ENCODE measurements around the gene NEDD4L.

The NEDD4L gene

DNA sequence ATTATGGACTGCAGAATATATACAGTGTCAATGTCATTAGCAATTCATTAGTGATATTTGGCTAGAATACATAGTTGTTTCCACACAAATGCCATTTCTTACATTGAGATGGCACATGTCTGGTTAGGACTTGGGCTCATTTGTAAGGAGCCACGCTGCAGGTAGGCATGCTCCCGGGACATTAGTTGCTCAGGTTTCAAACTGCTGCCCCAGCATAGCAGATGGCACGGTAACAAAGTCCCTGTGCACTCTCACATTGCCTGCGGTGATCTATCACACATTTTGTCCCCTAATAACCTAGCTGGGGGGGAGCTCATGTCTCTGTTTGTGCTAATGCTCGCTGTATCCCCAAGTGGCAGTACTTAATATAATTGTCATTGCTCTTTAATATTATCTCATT is 185.1 kb downstream of the NEDD4L start:
- Histone ChIP-seq H3K4me1 (peaks cover 9% of the 10 kb centered on the region; the same call in 1 of the 2 replicates), H3K4me3 (ENCODE audit: low read depth, low read length) (no peak overlapping the region), H3K36me3 (no peaks in the 10 kb centered on the region), H3K27me3 (no peaks in the 10 kb centered on the region), H3K9me3 (no peaks in the 10 kb centered on the region)
- DNase-seq = no peak
- TF ChIP-seq, protein P1, sequence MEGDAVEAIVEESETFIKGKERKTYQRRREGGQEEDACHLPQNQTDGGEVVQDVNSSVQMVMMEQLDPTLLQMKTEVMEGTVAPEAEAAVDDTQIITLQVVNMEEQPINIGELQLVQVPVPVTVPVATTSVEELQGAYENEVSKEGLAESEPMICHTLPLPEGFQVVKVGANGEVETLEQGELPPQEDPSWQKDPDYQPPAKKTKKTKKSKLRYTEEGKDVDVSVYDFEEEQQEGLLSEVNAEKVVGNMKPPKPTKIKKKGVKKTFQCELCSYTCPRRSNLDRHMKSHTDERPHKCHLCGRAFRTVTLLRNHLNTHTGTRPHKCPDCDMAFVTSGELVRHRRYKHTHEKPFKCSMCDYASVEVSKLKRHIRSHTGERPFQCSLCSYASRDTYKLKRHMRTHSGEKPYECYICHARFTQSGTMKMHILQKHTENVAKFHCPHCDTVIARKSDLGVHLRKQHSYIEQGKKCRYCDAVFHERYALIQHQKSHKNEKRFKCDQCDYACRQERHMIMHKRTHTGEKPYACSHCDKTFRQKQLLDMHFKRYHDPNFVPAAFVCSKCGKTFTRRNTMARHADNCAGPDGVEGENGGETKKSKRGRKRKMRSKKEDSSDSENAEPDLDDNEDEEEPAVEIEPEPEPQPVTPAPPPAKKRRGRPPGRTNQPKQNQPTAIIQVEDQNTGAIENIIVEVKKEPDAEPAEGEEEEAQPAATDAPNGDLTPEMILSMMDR (IDR thresholded peaks at IDR 0.05; ENCODE audit: low read depth, low read length) = no peak

- TF ChIP-seq, protein P1 (IDR thresholded peaks at IDR 0.05; ENCODE audit: low read depth, low read length) = no peak
- no peak for DNase-seq
- H3K4me1 ChIP-seq = peaks cover 4% of the 10 kb centered on the region; the same call in 1 of the 2 replicates
Measured at GRCh38 chr18:58230438-58231179, 186.6 kb downstream of the NEDD4L start.

GRCh38 chr18:58231930-58232329 is 187.9 kb downstream of the NEDD4L start:
- H3K36me3 ChIP-seq = no peaks in the 10 kb centered on the region
- TF ChIP-seq, protein P1 (IDR thresholded peaks at IDR 0.05; ENCODE audit: low read depth, low read length) = peak; percentile 19; the same call in 1 of the 2 replicates
- DNase-seq = no peak
- H3K27me3 ChIP-seq = no peaks in the 10 kb centered on the region
- H3K4me1 ChIP-seq = no peaks in the 10 kb centered on the region
- no peaks in the 10 kb centered on the region for H3K9me3 ChIP-seq
- H3K4me3 ChIP-seq (ENCODE audit: low read depth, low read length) = no peak overlapping the region

More at GRCh38 chr18:58230438-58231179, 186.6 kb downstream of the NEDD4L start:
- Histone ChIP-seq H3K36me3 (no peaks in the 10 kb centered on the region), H3K4me3 (ENCODE audit: low read depth, low read length) (no peak overlapping the region), H3K27me3 (no peaks in the 10 kb centered on the region), H3K9me3 (no peaks in the 10 kb centered on the region)

- H3K4me3 ChIP-seq (ENCODE audit: low read depth, low read length) = no peak overlapping the region
- no peak for DNase-seq
- no peaks in the 10 kb centered on the region for H3K4me1 ChIP-seq
- no peaks in the 10 kb centered on the region for H3K27me3 ChIP-seq
- TF ChIP-seq, protein P1 (IDR thresholded peaks at IDR 0.05; ENCODE audit: low read depth, low read length) = no peak
- no peaks in the 10 kb centered on the region for H3K9me3 ChIP-seq
- H3K36me3 ChIP-seq = no peaks in the 10 kb centered on the region
Measured at GRCh38 chr18:58232668-58233067, 188.6 kb downstream of the NEDD4L start.

DNA sequence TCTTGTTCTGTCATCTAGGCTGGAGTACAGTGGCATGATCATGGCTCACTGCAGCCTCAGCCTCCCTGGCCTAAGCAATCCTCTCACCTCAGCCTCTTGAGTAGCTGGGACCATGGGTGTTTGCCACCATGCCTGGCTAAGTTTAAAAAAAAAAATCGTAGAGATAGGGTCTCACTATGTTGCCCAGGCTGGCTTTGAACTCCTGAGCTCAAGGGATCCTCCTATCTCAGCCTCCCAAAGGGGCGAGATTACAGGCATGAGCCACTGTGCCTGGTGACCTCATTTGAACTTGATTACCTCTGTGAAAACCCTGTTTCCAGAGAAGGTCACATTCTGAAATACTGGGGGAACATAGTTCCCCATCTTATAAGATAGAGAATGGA is 190.3 kb downstream of the NEDD4L start:
- H3K4me1 ChIP-seq = no peaks in the 10 kb centered on the region
- no peaks in the 10 kb centered on the region for H3K27me3 ChIP-seq
- H3K36me3 ChIP-seq = no peaks in the 10 kb centered on the region
- no peaks in the 10 kb centered on the region for H3K9me3 ChIP-seq
- TF ChIP-seq, protein P1 (IDR thresholded peaks at IDR 0.05; ENCODE audit: low read depth, low read length) = no peak
- DNase-seq = no peak
- no peak overlapping the region for H3K4me3 ChIP-seq (ENCODE audit: low read depth, low read length)

DNA sequence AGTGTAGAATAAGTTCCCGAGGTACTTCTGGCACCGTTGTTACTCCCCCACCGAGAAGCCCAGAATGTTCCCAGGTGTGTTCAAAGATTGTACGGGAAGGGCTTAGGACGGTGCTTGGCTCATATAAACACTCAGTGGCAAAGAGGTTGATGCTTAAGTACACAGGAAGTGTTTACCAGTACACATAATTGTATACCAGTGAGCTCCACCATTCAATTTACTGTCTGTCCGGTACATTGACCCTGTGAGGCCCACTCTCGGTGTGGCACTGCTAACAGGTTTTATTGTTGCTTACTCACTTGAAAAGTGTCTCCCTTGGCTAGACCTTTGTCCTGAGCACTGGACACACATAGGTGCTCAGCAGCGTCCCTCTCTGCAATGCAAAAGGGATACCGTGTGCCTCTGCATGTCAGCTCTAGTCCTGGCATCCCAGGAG is 191.0 kb downstream of the NEDD4L start:
- H3K4me3 ChIP-seq (ENCODE audit: low read depth, low read length) = no peak overlapping the region
- TF ChIP-seq, protein P1 (IDR thresholded peaks at IDR 0.05; ENCODE audit: low read depth, low read length) = no peak
- H3K9me3 ChIP-seq = no peaks in the 10 kb centered on the region
- no peaks in the 10 kb centered on the region for H3K36me3 ChIP-seq
- no peaks in the 10 kb centered on the region for H3K4me1 ChIP-seq
- DNase-seq = no peak
- H3K27me3 ChIP-seq = no peaks in the 10 kb centered on the region
